ENCODE data around the gene GRN. TPM values are rescaled to one million over a fixed set of nuclear protein-coding genes. Genes with fewer than 3 reads are reported as not detected.
A peak's percentile ranks its signal among the peaks of the same experiment; 100 is the strongest.

The GRN gene
- total RNA-seq, 1 experiment from 2014 or later = 206 TPM

- H3K4me2 ChIP-seq (ENCODE audit: low read length) = peak overlapping the region; percentile 69
- H3K9me3 ChIP-seq (ENCODE audit: control insufficient read depth in 1 of 2, insufficient read depth in 1 of 2, low read depth in 1 of 2, low read length in 2 of 2) = no peaks in the 10 kb centered on the region
- ATAC-seq (peak; percentile 57), DNase-seq (ENCODE audit: low read depth, low spot score) (no peak)
- TF ChIP-seq EZH2phosphoT487 (IDR thresholded peaks at IDR 0.05; ENCODE audit: borderline replicate concordance) = no peak
- no peak for TF ChIP-seq EZH2 (IDR thresholded peaks at IDR 0.05)
- TF ChIP-seq RAD21 (IDR thresholded peaks at IDR 0.05; ENCODE audit: low read depth) = no peak
- no peak for TF ChIP-seq CEBPB (IDR thresholded peaks at IDR 0.05; ENCODE audit: low read depth)
- TF ChIP-seq ATF3 (IDR thresholded peaks at IDR 0.05) = no peak
- no peak for TF ChIP-seq ZFX (IDR thresholded peaks at IDR 0.05)
- TF ChIP-seq FOSL1 (IDR thresholded peaks at IDR 0.05; ENCODE audit: low read depth) = no peak
- no peak for TF ChIP-seq SRF (IDR thresholded peaks at IDR 0.05; ENCODE audit: low read depth)
- no peak for TF ChIP-seq MAX (IDR thresholded peaks at IDR 0.05)
- no peak for TF ChIP-seq JUND (IDR thresholded peaks at IDR 0.05)
- TF ChIP-seq EGR1 (IDR thresholded peaks at IDR 0.05; ENCODE audit: low read depth) = no peak
- no peak for TF ChIP-seq SIN3A (IDR thresholded peaks at IDR 0.05; ENCODE audit: low read depth)
- TF ChIP-seq ZNF274 (IDR thresholded peaks at IDR 0.05; ENCODE audit: low read depth, low read length) = no peak
- no peak for TF ChIP-seq REST (IDR thresholded peaks at IDR 0.05; ENCODE audit: low read depth)
- TF ChIP-seq CBX3 (IDR thresholded peaks at IDR 0.05; ENCODE audit: low read depth) = no peak
- TF ChIP-seq POLR2A (IDR thresholded peaks at IDR 0.05; ENCODE audit: borderline replicate concordance, extremely low read depth, insufficient read depth, insufficient read length) = no peak
- TF ChIP-seq ELF1 (IDR thresholded peaks at IDR 0.05; ENCODE audit: borderline replicate concordance, low read depth) = no peak
- no peak for TF ChIP-seq SP1 (IDR thresholded peaks at IDR 0.05; ENCODE audit: low read depth)
- TF ChIP-seq TCF7L2 (IDR thresholded peaks at IDR 0.05; ENCODE audit: borderline replicate concordance, extremely low read depth, insufficient read depth, insufficient read length) = no peak
- TF ChIP-seq YY1 (IDR thresholded peaks at IDR 0.05; ENCODE audit: extremely low read depth, insufficient replicate concordance, low read depth, low read length) = no peak
- H3K79me2 ChIP-seq (ENCODE audit: insufficient read depth, low read length) = no peaks in the 10 kb centered on the region
- no peak overlapping the region for H3K9ac ChIP-seq (ENCODE audit: low read length)
- H3K36me3 ChIP-seq (ENCODE audit: control insufficient read depth in 1 of 2, insufficient read depth in 2 of 2, low read length in 2 of 2) = no peaks in the 10 kb centered on the region
- H3K9me2 ChIP-seq (ENCODE audit: insufficient read depth) = no peaks in the 10 kb centered on the region
- H4K20me1 ChIP-seq (ENCODE audit: insufficient read depth) = no peaks in the 10 kb centered on the region
- ChIA-PET CTCF (interaction anchor here (1.0 kb wide), 2 partner anchors 11 kb away, joined by 3 read pairs; no protein-coding TSS in a partner anchor), POLR2A (no interaction called here), RAD21 (ENCODE audit: low non-redundant PET in 1 of 2, low total read pairs in 2 of 2, uncharacterized antibody in 2 of 2, unreplicated experiment in 2 of 2) (interaction anchor here in 1 of 2 experiments (0.6 kb wide), 1 partner anchor 83 kb away, joined by 4 read pairs; no protein-coding TSS in a partner anchor)
- no peak overlapping the region; a peak in 1 of 4 replicates for H3K4me3 ChIP-seq (replicated peaks in 1 of 2; ENCODE audit: low read depth in 1 of 2, low read length in 2 of 2)
- no peak overlapping the region for H2AFZ ChIP-seq (ENCODE audit: low read depth, low read length, poor library complexity, severe bottlenecking)
- no TSS peak for BruUV-seq (replicated peaks)
- no peaks in the 10 kb centered on the region for H3K27me3 ChIP-seq (ENCODE audit: insufficient read depth, low read length)
- no peak overlapping the region for H3K27ac ChIP-seq (ENCODE audit: low read depth, low read length)
- intact Hi-C loops (cut with micrococcal nuclease) = loop anchor here (2.0 kb wide), 1 partner anchor 73 kb away; no protein-coding TSS in a partner anchor
- peaks cover 3 to 28% of the 10 kb centered on the region in 2 experiments; a peak in 3 of 4 replicates for H3K4me1 ChIP-seq (ENCODE audit: control insufficient read depth in 1 of 2, insufficient read depth in 2 of 2, low read length in 2 of 2)
Observed at GRCh38 chr17:44307387-44308186, 37.5 kb upstream of the GRN start.

All from HCT116 (cell line).